GM21717 (cell line): ENCODE measurements around the gene PLXNA2.

Source experiments
- ATAC-seq: cut with Tn5 transposase; IDR thresholded peaks from one replicate; pipeline ENCODE4 v1.9.1; 2021; ENCODE audit warnings: mild to moderate bottlenecking, moderate library complexity; ENCODE audit not compliant: unreplicated experiment

The PLXNA2 gene

GRCh38 chr1:208165659-208166058, 78.5 kb downstream of the PLXNA2 start:
- no peak for ATAC-seq

GRCh38 chr1:208164609-208165008, 79.6 kb downstream of the PLXNA2 start:
- ATAC-seq, result no peak

- ATAC-seq, result no peak
These were observed 80.6 kb downstream of the PLXNA2 start for GRCh38 chr1:208163539-208163938.

- no peak for ATAC-seq
These were observed 81.3 kb downstream of the PLXNA2 start for GRCh38 chr1:208162903-208163302.

GRCh38 chr1:208161656-208162375, 82.4 kb downstream of the PLXNA2 start:
- ATAC-seq, result no peak

GRCh38 chr1:208161005-208161404, 83.2 kb downstream of the PLXNA2 start:
- no peak for ATAC-seq

- no peak for ATAC-seq
These were observed 83.8 kb downstream of the PLXNA2 start for GRCh38 chr1:208160259-208160819.

GRCh38 chr1:208159555-208160258, 84.5 kb downstream of the PLXNA2 start:
- ATAC-seq, result no peak

GRCh38 chr1:208158640-208159554, 85.3 kb downstream of the PLXNA2 start:
- no peak for ATAC-seq

- no peak for ATAC-seq
These were observed 86.4 kb downstream of the PLXNA2 start for GRCh38 chr1:208157769-208158168.

GRCh38 chr1:208156741-208157140, 87.4 kb downstream of the PLXNA2 start:
- no peak for ATAC-seq

- ATAC-seq, result no peak
These were observed 87.9 kb downstream of the PLXNA2 start for GRCh38 chr1:208156310-208156709.

GRCh38 chr1:208154679-208155642, 89.2 kb downstream of the PLXNA2 start:
- ATAC-seq, result no peak

- ATAC-seq, result no peak
These were observed 90.1 kb downstream of the PLXNA2 start for GRCh38 chr1:208154040-208154439.

- no peak for ATAC-seq
These were observed 90.8 kb downstream of the PLXNA2 start for GRCh38 chr1:208153386-208153785.

GRCh38 chr1:208151728-208152598, 92.2 kb downstream of the PLXNA2 start:
- ATAC-seq, result no peak

- ATAC-seq, result no peak
These were observed 93.2 kb downstream of the PLXNA2 start for GRCh38 chr1:208150833-208151458.

- ATAC-seq, result no peak
These were observed 94.2 kb downstream of the PLXNA2 start for GRCh38 chr1:208149776-208150514.
